ENCODE data around the gene PDE4D. TPM values are rescaled to one million over a fixed set of nuclear protein-coding genes. Genes with fewer than 3 reads are reported as not detected.

PDE4D gene
- total and polyA plus RNA-seq, 2 experiments from 2014 or later, result 21.9 to 54.2 TPM

GRCh38 chr5:59091965-59092364 is 801.6 kb downstream of the PDE4D start:
- Histone ChIP-seq H3K27me3 (no peaks in the 10 kb centered on the region), H3K9me3 (ENCODE audit: low read depth) (no peaks in the 10 kb centered on the region), H3K4me1 (ENCODE audit: low read depth) (peaks cover 6% of the 10 kb centered on the region), H3K36me3 (no peaks in the 10 kb centered on the region), H3K4me3 (no peak overlapping the region), H3K27ac (no peak overlapping the region)
- no peak for TF ChIP-seq CTCF (IDR thresholded peaks at IDR 0.05; ENCODE audit: low read depth, low read length)
- DNase-seq (ENCODE audit: low read depth in 1 of 2, low spot score in 1 of 2), result no peak

GRCh38 chr5:59090323-59090722 is 803.2 kb downstream of the PDE4D start:
- H3K9me3 ChIP-seq (ENCODE audit: low read depth), result no peaks in the 10 kb centered on the region
- no peaks in the 10 kb centered on the region for H3K36me3 ChIP-seq
- H3K27me3 ChIP-seq, result no peaks in the 10 kb centered on the region
- H3K4me3 ChIP-seq, result no peak overlapping the region
- no peak for TF ChIP-seq CTCF (IDR thresholded peaks at IDR 0.05; ENCODE audit: low read depth, low read length)
- no peak for DNase-seq (ENCODE audit: low read depth in 1 of 2, low spot score in 1 of 2)
- peaks cover 6% of the 10 kb centered on the region for H3K4me1 ChIP-seq (ENCODE audit: low read depth)
- H3K27ac ChIP-seq, result no peak overlapping the region

- no peaks in the 10 kb centered on the region for H3K36me3 ChIP-seq
- H3K27me3 ChIP-seq, result no peaks in the 10 kb centered on the region
- no peaks in the 10 kb centered on the region for H3K9me3 ChIP-seq (ENCODE audit: low read depth)
- H3K27ac ChIP-seq, result no peak overlapping the region
- H3K4me3 ChIP-seq, result no peak overlapping the region
- H3K4me1 ChIP-seq (ENCODE audit: low read depth), result peaks cover 6% of the 10 kb centered on the region
- peak in 1 of 2 donors; percentile 64 for DNase-seq (ENCODE audit: low read depth in 1 of 2, low spot score in 1 of 2)
- no peak for TF ChIP-seq CTCF (IDR thresholded peaks at IDR 0.05; ENCODE audit: low read depth, low read length)
These were observed 803.8 kb downstream of the PDE4D start for GRCh38 chr5:59089767-59090166.

- no peaks in the 10 kb centered on the region for H3K36me3 ChIP-seq
- no peak overlapping the region for H3K4me3 ChIP-seq
- DNase-seq (ENCODE audit: low read depth in 1 of 2, low spot score in 1 of 2), result no peak
- peaks cover 6% of the 10 kb centered on the region for H3K4me1 ChIP-seq (ENCODE audit: low read depth)
- H3K9me3 ChIP-seq (ENCODE audit: low read depth), result no peaks in the 10 kb centered on the region
- no peaks in the 10 kb centered on the region for H3K27me3 ChIP-seq
- TF ChIP-seq CTCF (IDR thresholded peaks at IDR 0.05; ENCODE audit: low read depth, low read length), result no peak
- H3K27ac ChIP-seq, result no peak overlapping the region
These were observed 805.0 kb downstream of the PDE4D start for GRCh38 chr5:59088546-59088945.

GRCh38 chr5:59086024-59086423 is 807.5 kb downstream of the PDE4D start:
- no peaks in the 10 kb centered on the region for H3K9me3 ChIP-seq (ENCODE audit: low read depth)
- H3K27ac ChIP-seq, result no peak overlapping the region
- TF ChIP-seq CTCF (IDR thresholded peaks at IDR 0.05; ENCODE audit: low read depth, low read length), result no peak
- H3K4me1 ChIP-seq (ENCODE audit: low read depth), result peaks cover 6% of the 10 kb centered on the region
- H3K36me3 ChIP-seq, result no peaks in the 10 kb centered on the region
- no peak overlapping the region for H3K4me3 ChIP-seq
- H3K27me3 ChIP-seq, result no peaks in the 10 kb centered on the region
- no peak for DNase-seq (ENCODE audit: low read depth in 1 of 2, low spot score in 1 of 2)

GRCh38 chr5:59081693-59082092 is 811.8 kb downstream of the PDE4D start:
- Histone ChIP-seq H3K4me3 (no peak overlapping the region), H3K4me1 (ENCODE audit: low read depth) (no peaks in the 10 kb centered on the region), H3K27me3 (no peaks in the 10 kb centered on the region), H3K27ac (no peak overlapping the region), H3K9me3 (ENCODE audit: low read depth) (no peaks in the 10 kb centered on the region), H3K36me3 (no peaks in the 10 kb centered on the region)
- no peak for DNase-seq (ENCODE audit: low read depth in 1 of 2, low spot score in 1 of 2)
- no peak for TF ChIP-seq CTCF (IDR thresholded peaks at IDR 0.05; ENCODE audit: low read depth, low read length)

Data from cardiac muscle cell (in vitro differentiated cells and primary cell).